ENCODE measurements around the gene NR5A2. TPM values are rescaled to one million over a fixed set of nuclear protein-coding genes. Genes with fewer than 3 reads are reported as not detected.

The NR5A2 gene
- total RNA-seq, 4 donors from 2014 or later, result 3.8 to 9.0 (median 4.5) TPM

GRCh38 chr1:200046115-200046514 lies 18.6 kb downstream of the NR5A2 start:
- Histone ChIP-seq H3K36me3 (no peaks in the 10 kb centered on the region), H3K27me3 (peaks cover 3 to 64% of the 10 kb centered on the region in 2 donors), H3K4me3 (no peak overlapping the region), H3K4me1 (peaks cover 0 to 25% (median 9%) of the 10 kb centered on the region in 4 donors), H3K9me3 (no peaks in the 10 kb centered on the region), H3K27ac (no peak overlapping the region)
- no peak for DNase-seq (ENCODE audit: low spot score in 2 of 2)
- WGBS, 2 donors, result 79 to 80% methylated on average over 2 of the region's 2 CpGs
- TF ChIP-seq POLR2A (IDR thresholded peaks at IDR 0.05) (no peak), EP300 (IDR thresholded peaks at IDR 0.05) (no peak)
- TF ChIP-seq, protein P1, sequence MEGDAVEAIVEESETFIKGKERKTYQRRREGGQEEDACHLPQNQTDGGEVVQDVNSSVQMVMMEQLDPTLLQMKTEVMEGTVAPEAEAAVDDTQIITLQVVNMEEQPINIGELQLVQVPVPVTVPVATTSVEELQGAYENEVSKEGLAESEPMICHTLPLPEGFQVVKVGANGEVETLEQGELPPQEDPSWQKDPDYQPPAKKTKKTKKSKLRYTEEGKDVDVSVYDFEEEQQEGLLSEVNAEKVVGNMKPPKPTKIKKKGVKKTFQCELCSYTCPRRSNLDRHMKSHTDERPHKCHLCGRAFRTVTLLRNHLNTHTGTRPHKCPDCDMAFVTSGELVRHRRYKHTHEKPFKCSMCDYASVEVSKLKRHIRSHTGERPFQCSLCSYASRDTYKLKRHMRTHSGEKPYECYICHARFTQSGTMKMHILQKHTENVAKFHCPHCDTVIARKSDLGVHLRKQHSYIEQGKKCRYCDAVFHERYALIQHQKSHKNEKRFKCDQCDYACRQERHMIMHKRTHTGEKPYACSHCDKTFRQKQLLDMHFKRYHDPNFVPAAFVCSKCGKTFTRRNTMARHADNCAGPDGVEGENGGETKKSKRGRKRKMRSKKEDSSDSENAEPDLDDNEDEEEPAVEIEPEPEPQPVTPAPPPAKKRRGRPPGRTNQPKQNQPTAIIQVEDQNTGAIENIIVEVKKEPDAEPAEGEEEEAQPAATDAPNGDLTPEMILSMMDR (IDR thresholded peaks at IDR 0.05), result no peak

DNA sequence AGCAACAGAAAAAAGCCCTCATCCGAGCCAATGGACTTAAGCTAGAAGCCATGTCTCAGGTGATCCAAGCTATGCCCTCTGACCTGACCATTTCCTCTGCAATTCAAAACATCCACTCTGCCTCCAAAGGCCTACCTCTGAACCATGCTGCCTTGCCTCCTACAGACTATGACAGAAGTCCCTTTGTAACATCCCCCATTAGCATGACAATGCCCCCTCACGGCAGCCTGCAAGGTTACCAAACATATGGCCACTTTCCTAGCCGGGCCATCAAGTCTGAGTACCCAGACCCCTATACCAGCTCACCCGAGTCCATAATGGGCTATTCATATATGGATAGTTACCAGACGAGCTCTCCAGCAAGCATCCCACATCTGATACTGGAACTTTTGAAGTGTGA lies 20.7 kb downstream of the NR5A2 start:
- no peaks in the 10 kb centered on the region for H3K9me3 ChIP-seq
- WGBS, 2 donors, result 51 to 65% methylated on average over 5 of the region's 5 CpGs
- DNase-seq (ENCODE audit: low spot score in 2 of 2), result no peak
- H3K36me3 ChIP-seq, result no peaks in the 10 kb centered on the region
- no peak overlapping the region for H3K4me3 ChIP-seq
- peaks cover 0 to 4% (median 0%) of the 10 kb centered on the region in 4 donors for H3K4me1 ChIP-seq
- peaks cover 0 to 42% of the 10 kb centered on the region in 2 donors for H3K27me3 ChIP-seq
- no peak overlapping the region for H3K27ac ChIP-seq
- TF ChIP-seq EP300 (IDR thresholded peaks at IDR 0.05), result no peak
- TF ChIP-seq, protein P1 (IDR thresholded peaks at IDR 0.05), result no peak
- TF ChIP-seq POLR2A (IDR thresholded peaks at IDR 0.05), result no peak

DNA sequence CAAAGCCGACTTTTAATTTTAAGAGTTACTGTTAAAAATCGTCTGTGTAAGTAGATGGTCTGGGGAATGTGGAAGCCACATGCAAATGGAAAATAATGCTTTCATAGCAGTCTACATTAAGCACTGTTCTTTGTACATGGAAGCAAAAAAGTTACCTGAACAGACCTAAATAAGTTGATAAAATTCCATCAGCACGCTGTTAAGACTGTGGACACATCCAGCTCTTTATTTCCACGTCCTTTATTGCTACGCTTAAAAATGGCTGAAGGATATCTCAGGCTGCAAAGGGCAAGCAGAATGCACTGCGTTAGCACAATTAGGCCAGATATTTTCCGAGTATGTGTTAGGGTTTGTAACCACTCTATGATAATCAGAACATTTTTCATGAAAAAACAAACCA lies 22.3 kb downstream of the NR5A2 start:
- no peak for DNase-seq (ENCODE audit: low spot score in 2 of 2)
- 73% methylated on average over 7 of the region's 7 CpGs for WGBS, 2 donors
- Histone ChIP-seq H3K9me3 (no peaks in the 10 kb centered on the region), H3K4me1 (no peaks in the 10 kb centered on the region), H3K27me3 (peaks cover 0 to 27% of the 10 kb centered on the region in 2 donors), H3K4me3 (no peak overlapping the region), H3K36me3 (no peaks in the 10 kb centered on the region), H3K27ac (no peak overlapping the region)
- TF ChIP-seq POLR2A (IDR thresholded peaks at IDR 0.05), result no peak
- TF ChIP-seq EP300 (IDR thresholded peaks at IDR 0.05), result no peak
- TF ChIP-seq, protein P1 (IDR thresholded peaks at IDR 0.05), result no peak

- peaks cover 0 to 8% of the 10 kb centered on the region in 2 donors for H3K27me3 ChIP-seq
Measured at GRCh38 chr1:200051620-200052019, 24.1 kb downstream of the NR5A2 start.

GRCh38 chr1:200053091-200053490 lies 25.6 kb downstream of the NR5A2 start:
- 53 to 61% methylated on average over 2 of the region's 2 CpGs for WGBS, 2 donors
- H3K4me3 ChIP-seq, result no peak overlapping the region

More at GRCh38 chr1:200051620-200052019, 24.1 kb downstream of the NR5A2 start:
- 84 to 87% methylated on average over 4 of the region's 4 CpGs for WGBS, 2 donors
- no peak for DNase-seq (ENCODE audit: low spot score in 2 of 2)
- TF ChIP-seq EP300 (IDR thresholded peaks at IDR 0.05), result no peak
- no peak for TF ChIP-seq POLR2A (IDR thresholded peaks at IDR 0.05)
- TF ChIP-seq, protein P1 (IDR thresholded peaks at IDR 0.05), result no peak
- Histone ChIP-seq H3K4me3 (no peak overlapping the region), H3K27ac (no peak overlapping the region), H3K36me3 (no peaks in the 10 kb centered on the region), H3K9me3 (no peaks in the 10 kb centered on the region), H3K4me1 (no peaks in the 10 kb centered on the region)

More at GRCh38 chr1:200053091-200053490, 25.6 kb downstream of the NR5A2 start:
- TF ChIP-seq POLR2A (IDR thresholded peaks at IDR 0.05) (no peak), EP300 (IDR thresholded peaks at IDR 0.05) (no peak)
- TF ChIP-seq, protein P1 (IDR thresholded peaks at IDR 0.05), result no peak
- Histone ChIP-seq H3K27me3 (no peaks in the 10 kb centered on the region), H3K27ac (no peak overlapping the region), H3K36me3 (no peaks in the 10 kb centered on the region), H3K9me3 (no peaks in the 10 kb centered on the region), H3K4me1 (no peaks in the 10 kb centered on the region)
- no peak for DNase-seq (ENCODE audit: low spot score in 2 of 2)
